K562 (cell line): ENCODE results near the gene ZNF322. TPM values are rescaled to one million over a fixed set of nuclear protein-coding genes. Genes with fewer than 3 reads are reported as not detected.

Source experiments
- PBX2 ChIP-seq, 2 experiments: IDR thresholded peaks in 1 of 2; conservative IDR thresholded peaks in 1 of 2; 2 replicates each; pipeline ENCODE4 v1.6.1; 2016; ENCODE audit warnings: low read depth in 2 of 2, mild to moderate bottlenecking in 1 of 2, missing compliant biosample characterization in 1 of 2, missing genetic modification characterization in 1 of 2, moderate library complexity in 1 of 2
- PHF21A ChIP-seq: fragments of 450-650 bp; IDR thresholded peaks from 2 replicates; pipeline ENCODE4 v1.6.1; 2017; ENCODE audit warnings: low read depth, borderline replicate concordance
- PREB ChIP-seq: sonication (generic); formaldehyde crosslinking; IDR thresholded peaks from 2 replicates; pipeline ENCODE4 v1.8.1; 2023; ENCODE audit warnings: mild to moderate bottlenecking, missing genetic modification reagents
- ZBTB33 ChIP-seq: sonication (generic); formaldehyde crosslinking; IDR thresholded peaks from 2 replicates; pipeline ENCODE4 v1.8.1; 2023; ENCODE audit warnings: mild to moderate bottlenecking, missing genetic modification reagents
- ZBTB40 ChIP-seq, 2 experiments: fragments of 450-650 bp in 1 of 2; sonication (generic) in 1 of 2; formaldehyde crosslinking in 1 of 2; IDR thresholded peaks; 2 replicates each; pipeline versions ENCODE4 v1.7.1 to v1.9.0; 2016 to 2022; ENCODE audit warnings: inconsistent platforms in 1 of 2, mild to moderate bottlenecking in 1 of 2, missing genetic modification reagents in 1 of 2
- ZFX ChIP-seq: sonication (generic); formaldehyde crosslinking; IDR thresholded peaks from 2 replicates; pipeline ENCODE4 v1.8.0; 2022; ENCODE audit warnings: mild to moderate bottlenecking, missing genetic modification reagents, moderate library complexity
- polyA plus RNA-seq, 8 experiments: library from polyadenylated mRNA; depleted of rRNA in 4 of 8; stranded (reverse) in 5 of 8; unstranded in 3 of 8; fragments of >200 nt; fragmentation: Nextera tagmentation in 2 of 8; fragmentation: Illumina TruSeq in 1 of 8; extraction: Ambion mirVana in 2 of 8; extraction: Trizol in 1 of 8; gene quantifications; 2 replicates each; pipeline versions ENCODE4 v1.2.1 to v1.2.3, GENCODE V29; 2011 to 2014; ENCODE audit warnings: inconsistent platforms in 1 of 8, missing spikeins in 1 of 8
- total RNA-seq, 7 experiments: library from RNA; depleted of rRNA in 6 of 7; stranded (reverse); fragments of >200 nt in 6 of 7; fragmentation: Illumina TruSeq in 2 of 7; extraction: Trizol in 2 of 7; gene quantifications; 2 replicates each; pipeline versions ENCODE4 v1.2.1 to v1.2.3, GENCODE V29; 2011 to 2021; ENCODE audit warnings: low replicate concordance in 1 of 7

Gene ZNF322
- total and polyA plus RNA-seq, 9 of the 15 experiments (the other 6 are each of a cell fraction or from before 2014, with no cell fraction given): 4.7 to 31.2 (median 18.7) TPM

- TF ChIP-seq PBX2 (CRISPR knock-in tag; IDR thresholded peaks at IDR 0.05; ENCODE audit: low read depth): no peak
- TF ChIP-seq PBX2 (tag; conservative IDR thresholded peaks at IDR 0.05; ENCODE audit: low read depth): no peak
- TF ChIP-seq ZBTB40 (IDR thresholded peaks at IDR 0.05): peak; percentile 85
- TF ChIP-seq ZBTB40 (CRISPR knock-in tag; IDR thresholded peaks at IDR 0.05): no peak
- TF ChIP-seq PHF21A: peak; percentile 6; the same call in 1 of the 2 replicates
- peak; percentile 95 for TF ChIP-seq ZFX
- TF ChIP-seq PREB (CRISPR knock-in tag): peak; percentile 82; the same call in 1 of the 2 replicates
- no peak for TF ChIP-seq ZBTB33 (CRISPR knock-in tag)
Observed at GRCh38 chr6:26659042-26659999, at the start of gene ZNF322 (continued).
